IgD-negative memory B cell (primary cell): ENCODE data around the gene PPA2. TPM values are rescaled to one million over a fixed set of nuclear protein-coding genes. Genes with fewer than 3 reads are reported as not detected.

Experiments
- H3K27ac Mint-ChIP-seq, 3 donors: one replicate each; pipeline ENCODE4 v1.8.0; 2020 to 2022; ENCODE audit warnings: mild to moderate bottlenecking in 3 of 3, mixed read lengths in 3 of 3, moderate library complexity in 1 of 3
- H3K27me3 Mint-ChIP-seq: one replicate; pipeline ENCODE4 v1.8.0; 2021; ENCODE audit warnings: mixed read lengths
- H3K36me3 Mint-ChIP-seq: one replicate; pipeline ENCODE4 v1.8.0; 2020; ENCODE audit warnings: mild to moderate bottlenecking, mixed read lengths
- H3K4me1 Mint-ChIP-seq, 3 donors: one replicate each; pipeline ENCODE4 v1.8.0; 2020 to 2022; ENCODE audit warnings: mixed read lengths in 3 of 3, mild to moderate bottlenecking in 1 of 3
- H3K4me3 Mint-ChIP-seq, 4 donors: one replicate each; pipeline ENCODE4 v1.8.0; 2020 to 2022; ENCODE audit warnings: mild to moderate bottlenecking in 4 of 4, mixed read lengths in 4 of 4, moderate library complexity in 3 of 4
- H3K9me3 Mint-ChIP-seq, 3 donors: one replicate each; pipeline ENCODE4 v1.8.0; 2020 to 2021; ENCODE audit warnings: mixed read lengths in 3 of 3, mild to moderate bottlenecking in 1 of 3
- polyA plus RNA-seq: library from polyadenylated mRNA; unstranded; fragments of 300-500 nt; fragmentation: Illumina TruSeq; gene quantifications from one replicate; pipeline ENCODE4 v1.2.3, GENCODE V29; 2021

Gene PPA2
- polyA plus RNA-seq, 1 donor from 2014 or later: 102 TPM

GRCh38 chr4:105345358-105345757 lies 128.5 kb downstream of the PPA2 start:
- H3K27ac Mint-ChIP-seq: no peak overlapping the region

DNA sequence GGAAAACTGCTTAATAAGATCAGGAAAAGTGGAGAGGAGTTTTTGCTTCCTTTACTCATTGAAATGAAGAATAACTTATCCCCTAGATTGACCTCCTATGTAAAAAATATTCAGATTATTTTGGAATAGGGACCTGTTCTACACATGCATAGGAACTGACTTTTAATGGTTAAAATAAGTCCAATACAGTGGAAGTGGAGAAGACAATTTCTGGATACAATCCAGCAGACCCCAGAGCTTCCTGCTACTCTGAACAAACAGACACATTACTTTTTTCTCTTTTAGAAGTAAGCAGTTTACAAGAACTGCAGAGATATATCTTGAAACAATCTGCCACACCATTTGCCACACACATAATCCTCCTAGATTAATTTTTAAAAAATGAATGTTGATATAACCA lies 129.7 kb downstream of the PPA2 start:
- Mint-ChIP-seq H3K4me3 (no peak overlapping the region), H3K27ac (no peak overlapping the region), H3K36me3 (peaks cover 2% of the 10 kb centered on the region), H3K9me3 (no peaks in the 10 kb centered on the region), H3K27me3 (no peaks in the 10 kb centered on the region), H3K4me1 (no peaks in the 10 kb centered on the region)

More at GRCh38 chr4:105345358-105345757, 128.5 kb downstream of the PPA2 start:
- Mint-ChIP-seq H3K4me1 (no peaks in the 10 kb centered on the region), H3K4me3 (no peak overlapping the region), H3K9me3 (no peaks in the 10 kb centered on the region), H3K36me3 (peaks cover 2% of the 10 kb centered on the region), H3K27me3 (no peaks in the 10 kb centered on the region)

DNA sequence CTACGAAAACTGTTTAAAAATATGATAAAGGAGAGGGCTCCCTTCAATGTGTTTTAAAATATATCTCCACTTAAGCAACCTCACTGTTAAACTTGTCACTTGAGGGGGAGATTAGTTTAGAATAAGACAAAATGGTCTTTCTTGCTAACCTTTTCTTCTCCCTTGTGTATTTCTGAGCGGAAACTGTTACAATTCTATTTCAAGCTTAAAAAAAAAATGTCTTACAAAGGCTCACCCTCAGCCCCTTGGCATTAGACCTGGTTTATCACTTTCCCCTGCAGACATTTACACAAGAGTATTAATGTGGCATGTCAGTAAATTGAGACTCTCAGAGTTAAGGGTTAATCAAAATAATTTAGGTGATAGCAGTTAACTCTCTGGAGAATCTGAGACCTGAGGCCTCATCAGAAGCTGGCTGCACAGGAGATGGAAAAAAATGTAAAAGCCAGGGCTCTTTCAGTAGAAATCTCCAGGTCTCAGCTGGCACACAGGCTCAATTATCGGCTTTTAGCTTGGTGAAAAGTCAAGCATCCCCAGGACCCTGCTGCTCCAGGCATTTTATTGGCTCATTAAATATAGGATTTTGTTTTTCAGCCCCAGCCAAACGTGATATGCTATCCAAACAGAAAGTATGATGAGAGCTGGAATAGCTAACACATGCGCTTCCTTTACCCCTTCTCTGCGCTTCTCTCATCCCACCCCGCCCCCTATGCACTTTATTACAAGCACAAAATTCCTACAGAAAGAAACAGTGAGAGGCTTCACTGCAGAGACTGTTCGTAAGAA lies 130.5 kb downstream of the PPA2 start:
- no peaks in the 10 kb centered on the region for H3K27me3 Mint-ChIP-seq
- H3K9me3 Mint-ChIP-seq: no peaks in the 10 kb centered on the region
- H3K36me3 Mint-ChIP-seq: peaks cover 1% of the 10 kb centered on the region
- H3K4me1 Mint-ChIP-seq: no peaks in the 10 kb centered on the region
- no peak overlapping the region for H3K27ac Mint-ChIP-seq
- H3K4me3 Mint-ChIP-seq: no peak overlapping the region

DNA sequence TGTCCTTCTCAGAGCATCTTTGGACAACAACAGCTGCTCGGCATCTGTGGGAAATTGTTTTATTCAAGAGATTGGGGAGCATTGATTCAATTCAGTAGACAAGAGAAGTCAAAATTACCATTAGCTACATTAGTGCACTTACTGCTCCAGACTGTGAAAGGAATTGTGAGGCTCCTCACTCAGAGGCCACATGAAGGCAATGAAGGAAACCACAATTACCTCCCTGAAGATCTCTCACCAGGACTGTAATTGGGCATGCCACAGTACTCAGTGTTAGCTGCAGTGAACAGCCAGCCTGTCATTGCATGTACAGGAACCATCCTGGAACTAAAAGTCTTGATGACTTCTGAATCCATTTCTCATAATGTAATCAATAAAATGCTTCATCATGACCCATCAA lies 144.8 kb downstream of the PPA2 start:
- Mint-ChIP-seq H3K4me1 (no peaks in the 10 kb centered on the region), H3K9me3 (peaks cover 0 to 2% (median 0%) of the 10 kb centered on the region in 3 donors), H3K4me3 (no peak overlapping the region), H3K27ac (no peak overlapping the region), H3K27me3 (no peaks in the 10 kb centered on the region), H3K36me3 (no peaks in the 10 kb centered on the region)

- no peaks in the 10 kb centered on the region for H3K27me3 Mint-ChIP-seq
- H3K27ac Mint-ChIP-seq: no peak overlapping the region
These were observed 145.9 kb downstream of the PPA2 start for GRCh38 chr4:105327956-105328355.

GRCh38 chr4:105327222-105327621 lies 146.6 kb downstream of the PPA2 start:
- Mint-ChIP-seq H3K4me1 (no peaks in the 10 kb centered on the region), H3K27ac (no peak overlapping the region), H3K27me3 (no peaks in the 10 kb centered on the region), H3K4me3 (no peak overlapping the region), H3K9me3 (no peaks in the 10 kb centered on the region), H3K36me3 (no peaks in the 10 kb centered on the region)

More at GRCh38 chr4:105327956-105328355, 145.9 kb downstream of the PPA2 start:
- Mint-ChIP-seq H3K36me3 (no peaks in the 10 kb centered on the region), H3K4me1 (no peaks in the 10 kb centered on the region), H3K9me3 (no peaks in the 10 kb centered on the region), H3K4me3 (no peak overlapping the region)

Other genes with a start within 250 kb of the PPA2 start
- gene ARHGEF38, start 78.6 kb upstream of the PPA2 start, polyA plus RNA-seq: not detected
- 33.0 TPM for gene INTS12, start 234.6 kb upstream of the PPA2 start, polyA plus RNA-seq
- gene GSTCD, start 234.7 kb upstream of the PPA2 start, polyA plus RNA-seq: 2.0 TPM